NCI-H1105 treated with DMSO at 0.1 percent for 48 hours (cell line): ENCODE results near the gene PKM.

Experiments
- DNase-seq: peaks from one replicate; lab custom pipeline; 2025; lab: John Stamatoyannopoulos, UW

PKM gene

GRCh38 chr15:72155635-72156616, 75.1 kb downstream of the PKM start:
- peak; percentile 88 for DNase-seq

- peak; percentile 97 for DNase-seq
Measured at GRCh38 chr15:72155003-72155621, 75.9 kb downstream of the PKM start.

GRCh38 chr15:72154316-72154715, 76.7 kb downstream of the PKM start:
- DNase-seq = no peak

GRCh38 chr15:72153269-72154000, 77.6 kb downstream of the PKM start:
- peak; percentile 56 for DNase-seq
